Activated CD8-positive, alpha-beta T cell treated with anti-CD3 and anti-CD28 coated beads for 36 hours (primary cell): ENCODE data around the gene PIAS4. TPM values are rescaled to one million over a fixed set of nuclear protein-coding genes. Genes with fewer than 3 reads are reported as not detected.

Source experiments
- ATAC-seq: fragments of 200-7000 bp; cut with Tn5 transposase; one replicate; pipeline ENCODE4 v1.10.0; 2021; ENCODE audit warnings: mild to moderate bottlenecking, moderate library complexity
- CTCF ChIA-PET: fragments of 350-600 bp; sonication (Branson Sonifier 250); formaldehyde crosslinking; loops from one replicate; lab custom pipeline; 2021; ENCODE audit warnings: antibody characterized with exemption; lab: Charles Lee
- POLR2A ChIA-PET: fragments of 350-600 bp; sonication (Branson Sonifier 250); formaldehyde crosslinking; loops from one replicate; lab custom pipeline; 2021; ENCODE audit warnings: antibody characterized with exemption; lab: Charles Lee
- DNase-seq: peaks from one replicate; pipeline ENCODE4 v3.0.0-alpha.2; 2020
- H3K27ac Mint-ChIP-seq: one replicate; pipeline ENCODE4 v1.8.0; 2021; ENCODE audit warnings: mild to moderate bottlenecking, mixed read lengths
- H3K27me3 Mint-ChIP-seq: one replicate; pipeline ENCODE4 v1.8.0; 2021; ENCODE audit warnings: mixed read lengths
- H3K36me3 Mint-ChIP-seq: one replicate; pipeline ENCODE4 v1.8.0; 2021; ENCODE audit warnings: low read depth, mixed read lengths
- H3K4me1 Mint-ChIP-seq: one replicate; pipeline ENCODE4 v1.8.0; 2021; ENCODE audit warnings: low read depth, mixed read lengths
- H3K4me3 Mint-ChIP-seq: one replicate; pipeline ENCODE4 v1.8.0; 2021; ENCODE audit warnings: mild to moderate bottlenecking, moderate library complexity, mixed read lengths
- H3K9me3 Mint-ChIP-seq: one replicate; pipeline ENCODE4 v1.8.0; 2021; ENCODE audit warnings: mixed read lengths
- intact Hi-C: fragments of 100-400 bp; cut with micrococcal nuclease; formaldehyde crosslinking; loops from one replicate; pipeline ENCODE4 v1.10.0; 2022
- total RNA-seq, 2 experiments: library from RNA; stranded (reverse); gene quantifications; one replicate each; pipeline ENCODE4 v1.2.3, GENCODE V29; 2021
- TF ChIP-seq, protein P1 (sequence below): fragments of 200-600 bp; IDR thresholded peaks from one replicate; pipeline ENCODE4 v1.8.0; 2022; ENCODE audit warnings: antibody characterized with exemption, mild to moderate bottlenecking

The PIAS4 gene
- total RNA-seq, 2 experiments from 2014 or later = 22.2 TPM

DNA sequence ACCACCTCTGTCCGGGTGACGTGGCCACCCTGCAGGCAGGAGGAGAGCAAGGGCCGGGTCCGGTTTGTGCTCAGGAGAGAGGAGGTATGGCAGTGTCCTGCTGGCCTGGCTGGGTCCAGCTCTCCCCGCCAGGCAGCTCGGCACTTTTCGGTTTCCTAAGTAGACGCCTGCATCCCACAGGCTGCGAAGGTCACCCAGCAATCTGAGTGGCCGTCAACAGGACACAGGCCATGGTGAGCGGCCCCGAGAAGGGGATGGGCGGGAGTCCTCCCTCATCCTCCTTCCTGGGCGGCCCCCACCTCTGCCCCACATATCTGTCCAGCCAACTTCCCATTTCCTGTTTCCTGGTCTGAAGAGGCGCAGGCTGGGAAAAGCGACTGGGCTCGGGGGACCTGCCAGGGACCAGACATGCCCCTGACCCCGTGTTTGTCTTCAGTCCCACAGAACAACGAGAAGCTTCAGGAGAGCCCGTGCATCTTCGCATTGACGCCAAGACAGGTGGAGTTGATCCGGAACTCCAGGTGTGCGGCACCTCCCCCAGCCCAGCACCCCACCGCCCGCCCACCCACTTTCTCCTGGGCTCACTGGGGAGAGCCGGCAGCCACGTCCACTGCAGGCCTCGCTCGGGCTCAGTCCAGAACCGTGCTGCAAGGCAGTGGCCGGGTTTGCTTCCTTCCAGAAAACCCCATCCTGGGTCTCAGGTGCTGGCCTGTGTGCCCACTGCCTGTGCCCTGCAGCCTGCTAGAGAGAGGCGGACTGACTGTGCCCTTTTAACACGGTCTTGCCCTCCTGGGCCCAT lies 16.3 kb downstream of the PIAS4 start:
- H3K36me3 Mint-ChIP-seq = peaks cover 11% of the 10 kb centered on the region
- no peaks in the 10 kb centered on the region for H3K4me1 Mint-ChIP-seq
- ChIA-PET POLR2A (no interaction called here), CTCF (no interaction called here)
- no peak overlapping the region for H3K27ac Mint-ChIP-seq
- H3K27me3 Mint-ChIP-seq = no peaks in the 10 kb centered on the region
- intact Hi-C loops = no loop called here
- no peak for DNase-seq
- TF ChIP-seq, protein P1, sequence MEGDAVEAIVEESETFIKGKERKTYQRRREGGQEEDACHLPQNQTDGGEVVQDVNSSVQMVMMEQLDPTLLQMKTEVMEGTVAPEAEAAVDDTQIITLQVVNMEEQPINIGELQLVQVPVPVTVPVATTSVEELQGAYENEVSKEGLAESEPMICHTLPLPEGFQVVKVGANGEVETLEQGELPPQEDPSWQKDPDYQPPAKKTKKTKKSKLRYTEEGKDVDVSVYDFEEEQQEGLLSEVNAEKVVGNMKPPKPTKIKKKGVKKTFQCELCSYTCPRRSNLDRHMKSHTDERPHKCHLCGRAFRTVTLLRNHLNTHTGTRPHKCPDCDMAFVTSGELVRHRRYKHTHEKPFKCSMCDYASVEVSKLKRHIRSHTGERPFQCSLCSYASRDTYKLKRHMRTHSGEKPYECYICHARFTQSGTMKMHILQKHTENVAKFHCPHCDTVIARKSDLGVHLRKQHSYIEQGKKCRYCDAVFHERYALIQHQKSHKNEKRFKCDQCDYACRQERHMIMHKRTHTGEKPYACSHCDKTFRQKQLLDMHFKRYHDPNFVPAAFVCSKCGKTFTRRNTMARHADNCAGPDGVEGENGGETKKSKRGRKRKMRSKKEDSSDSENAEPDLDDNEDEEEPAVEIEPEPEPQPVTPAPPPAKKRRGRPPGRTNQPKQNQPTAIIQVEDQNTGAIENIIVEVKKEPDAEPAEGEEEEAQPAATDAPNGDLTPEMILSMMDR = no peak
- no peak overlapping the region for H3K4me3 Mint-ChIP-seq
- no peak for ATAC-seq
- no peaks in the 10 kb centered on the region for H3K9me3 Mint-ChIP-seq

DNA sequence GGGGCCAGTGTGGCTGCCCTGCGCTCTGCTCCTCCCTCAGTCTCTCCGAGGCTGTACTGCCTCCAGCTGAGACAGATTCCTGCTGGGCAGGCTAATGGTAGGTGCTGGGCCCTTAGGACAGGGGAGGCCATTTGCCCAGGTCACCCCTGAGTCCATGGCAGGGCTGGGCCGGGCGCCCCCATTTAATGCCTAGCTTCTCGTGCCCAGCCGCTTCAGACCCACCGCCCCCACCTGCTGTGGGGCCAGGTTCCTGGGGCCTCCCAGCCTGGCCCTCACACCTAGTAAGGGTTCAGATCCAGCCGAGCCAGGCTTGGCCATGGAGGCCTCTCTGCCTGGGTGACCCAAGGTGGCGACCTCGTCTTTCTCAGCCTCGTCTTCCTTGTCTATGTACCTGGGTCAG lies 17.8 kb downstream of the PIAS4 start:
- H3K36me3 Mint-ChIP-seq = peaks cover 11% of the 10 kb centered on the region
- intact Hi-C loops = no loop called here
- no peak overlapping the region for H3K4me3 Mint-ChIP-seq
- ATAC-seq = no peak
- TF ChIP-seq, protein P1 = no peak
- no peak overlapping the region for H3K27ac Mint-ChIP-seq
- H3K4me1 Mint-ChIP-seq = no peaks in the 10 kb centered on the region
- no peak for DNase-seq
- no peaks in the 10 kb centered on the region for H3K9me3 Mint-ChIP-seq
- ChIA-PET POLR2A (no interaction called here), CTCF (no interaction called here)
- no peaks in the 10 kb centered on the region for H3K27me3 Mint-ChIP-seq

DNA sequence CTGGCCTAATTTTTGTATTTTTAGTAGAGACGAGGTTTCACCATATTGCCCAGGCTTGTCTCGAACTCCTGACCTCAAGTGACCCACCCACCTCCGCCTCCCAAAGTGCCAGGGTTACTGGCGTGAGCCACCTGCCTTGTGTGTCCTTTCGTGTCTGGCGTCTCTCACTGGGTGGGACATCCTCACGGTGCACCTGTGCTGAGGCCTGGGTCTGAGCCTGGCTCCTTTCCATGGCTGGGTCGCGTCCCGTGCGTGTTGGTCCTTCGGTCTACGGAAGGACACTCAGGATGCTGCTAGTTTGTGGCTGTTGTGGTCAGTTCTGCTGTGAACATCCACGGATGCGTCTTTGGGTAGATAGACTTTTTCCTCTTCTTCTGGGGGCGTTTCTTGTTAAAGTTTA lies 19.6 kb downstream of the PIAS4 start:
- CTCF ChIA-PET = no interaction called here
- POLR2A ChIA-PET = no interaction called here
- Mint-ChIP-seq H3K36me3 (peaks cover 5% of the 10 kb centered on the region), H3K27me3 (no peaks in the 10 kb centered on the region), H3K9me3 (no peaks in the 10 kb centered on the region), H3K4me1 (no peaks in the 10 kb centered on the region), H3K4me3 (no peak overlapping the region), H3K27ac (no peak overlapping the region)
- ATAC-seq = no peak
- intact Hi-C loops = no loop called here
- no peak for DNase-seq
- TF ChIP-seq, protein P1 = no peak

DNA sequence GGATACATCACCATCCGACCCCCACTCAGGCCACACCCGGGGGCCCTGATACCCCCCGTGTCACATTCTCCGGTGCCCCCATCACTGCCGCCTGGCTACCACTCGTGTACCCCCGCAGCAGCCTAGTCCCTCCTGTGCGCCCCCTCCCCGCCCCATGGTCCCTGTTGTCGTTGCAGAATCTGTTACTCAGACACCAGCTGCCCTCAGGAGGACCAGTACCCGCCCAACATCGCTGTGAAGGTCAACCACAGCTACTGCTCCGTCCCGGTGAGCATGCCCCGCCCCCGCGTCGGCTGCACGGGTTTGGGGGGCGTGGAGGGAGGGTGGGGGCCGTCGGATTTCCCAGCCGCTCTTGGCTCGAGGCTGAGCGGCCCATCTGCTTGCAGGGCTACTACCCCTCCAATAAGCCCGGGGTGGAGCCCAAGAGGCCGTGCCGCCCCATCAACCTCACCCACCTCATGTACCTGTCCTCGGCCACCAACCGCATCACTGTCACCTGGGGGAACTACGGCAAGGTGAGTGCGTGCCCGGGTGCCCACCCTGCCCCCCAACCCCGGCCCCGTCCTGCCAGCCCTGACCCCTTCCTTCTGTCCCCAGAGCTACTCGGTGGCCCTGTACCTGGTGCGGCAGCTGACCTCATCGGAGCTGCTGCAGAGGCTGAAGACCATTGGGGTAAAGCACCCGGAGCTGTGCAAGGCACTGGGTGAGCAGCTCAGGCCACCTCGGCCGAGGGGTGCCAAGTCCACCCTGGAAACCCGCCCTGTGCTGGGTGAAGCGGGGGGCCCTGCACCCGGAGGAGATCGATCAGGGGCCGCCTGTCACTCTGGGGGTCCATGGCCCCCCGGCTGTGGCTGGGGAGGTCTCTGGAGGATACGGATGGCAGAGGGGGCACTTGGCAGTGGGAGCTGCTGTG lies 21.1 kb downstream of the PIAS4 start:
- H3K27ac Mint-ChIP-seq = no peak overlapping the region
- POLR2A ChIA-PET = interaction anchor here (0.6 kb wide), 1 partner anchor 81 kb away, joined by 3 read pairs; no protein-coding TSS in a partner anchor
- H3K36me3 Mint-ChIP-seq = peaks cover 5% of the 10 kb centered on the region
- H3K4me1 Mint-ChIP-seq = no peaks in the 10 kb centered on the region
- no peaks in the 10 kb centered on the region for H3K9me3 Mint-ChIP-seq
- DNase-seq (no peak), ATAC-seq (no peak)
- intact Hi-C loops = no loop called here
- H3K4me3 Mint-ChIP-seq = no peak overlapping the region
- TF ChIP-seq, protein P1 = no peak
- CTCF ChIA-PET = interaction anchor here (0.9 kb wide), 1 partner anchor 71 kb away, joined by 3 read pairs; no protein-coding TSS in a partner anchor
- H3K27me3 Mint-ChIP-seq = no peaks in the 10 kb centered on the region

DNA sequence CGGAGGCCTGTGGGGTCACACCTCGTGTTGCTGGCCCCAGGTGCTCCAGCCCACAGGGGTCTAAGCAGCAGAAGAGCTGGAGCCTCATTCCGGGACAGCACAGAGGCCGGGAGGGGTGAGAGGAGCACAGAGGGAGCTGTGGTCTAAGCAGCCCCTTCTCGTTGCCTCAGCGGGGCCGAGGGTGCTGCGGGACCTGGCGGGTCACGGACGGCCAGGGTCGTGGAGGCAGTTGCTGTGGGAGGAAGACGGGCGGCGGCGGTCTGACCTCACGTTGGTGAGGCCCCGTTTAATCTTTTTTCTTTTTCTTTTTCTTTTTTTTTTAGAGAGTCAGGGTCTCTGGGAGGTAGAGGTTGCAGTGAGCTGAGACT lies 21.7 kb downstream of the PIAS4 start:
- ChIA-PET POLR2A (no interaction called here), CTCF (no interaction called here)

More for the DNA sequence above, 21.7 kb downstream of the PIAS4 start:
- no peaks in the 10 kb centered on the region for H3K4me1 Mint-ChIP-seq
- H3K9me3 Mint-ChIP-seq = no peaks in the 10 kb centered on the region
- H3K27me3 Mint-ChIP-seq = no peaks in the 10 kb centered on the region
- TF ChIP-seq, protein P1 = no peak
- intact Hi-C loops = no loop called here
- DNase-seq (no peak), ATAC-seq (no peak)
- H3K36me3 Mint-ChIP-seq = peaks cover 5% of the 10 kb centered on the region
- H3K4me3 Mint-ChIP-seq = no peak overlapping the region
- H3K27ac Mint-ChIP-seq = no peak overlapping the region
